HFFc6 (cell line): Measurements from ENCODE around the gene KLF7. TPM values are rescaled to one million over a fixed set of nuclear protein-coding genes. Genes with fewer than 3 reads are reported as not detected.

Source experiments
- DNase-seq: peaks from one replicate; pipeline ENCODE4 v3.0.0-alpha.2; 2018
- H3K27ac Mint-ChIP-seq: 2 replicates; pipeline ENCODE4 v1.8.0; 2020; ENCODE audit warnings: mild to moderate bottlenecking, mixed read lengths
- H3K27me3 Mint-ChIP-seq: 2 replicates; pipeline ENCODE4 v1.8.0; 2021; ENCODE audit warnings: mild to moderate bottlenecking, moderate library complexity, mixed read lengths; ENCODE audit not compliant: insufficient read depth
- H3K36me3 Mint-ChIP-seq: 2 replicates; pipeline ENCODE4 v1.8.0; 2021; ENCODE audit warnings: low read depth, mixed read lengths
- H3K4me1 Mint-ChIP-seq: 2 replicates; pipeline ENCODE4 v1.8.0; 2020; ENCODE audit warnings: low read depth, mixed read lengths
- H3K4me3 Mint-ChIP-seq: 2 replicates; pipeline ENCODE4 v1.8.0; 2020; ENCODE audit warnings: mild to moderate bottlenecking, moderate library complexity, mixed read lengths
- H3K9me3 Mint-ChIP-seq: 2 replicates; pipeline ENCODE4 v1.8.0; 2020; ENCODE audit warnings: mild to moderate bottlenecking, mixed read lengths
- CTCF ChIP-seq: fragments of 200-600 bp; sonication (generic); IDR thresholded peaks from 2 replicates; pipeline ENCODE4 v1.5.0; 2021; ENCODE audit warnings: antibody characterized with exemption, mild to moderate bottlenecking
- total RNA-seq, 6 experiments: library from RNA; stranded (reverse); fragmentation: NEBNext Ultra II Directional; extraction: Animal tissue kit (Norgen Biotek cat#: 25700); gene quantifications; 2 replicates in 1 of 6; 3 replicates in 5 of 6; pipeline ENCODE4 v1.2.3, GENCODE V29; 2021

Gene KLF7
- total RNA-seq, 6 experiments from 2014 or later = 29.4 to 45.0 (median 34.0) TPM

GRCh38 chr2:207182911-207183310 lies 17.2 kb upstream of the KLF7 start:
- peak overlapping the region; percentile 76 for H3K27ac Mint-ChIP-seq
- no peak for TF ChIP-seq CTCF
- peaks cover 8% of the 10 kb centered on the region for H3K36me3 Mint-ChIP-seq
- H3K4me1 Mint-ChIP-seq = peaks cover 60% of the 10 kb centered on the region
- no peaks in the 10 kb centered on the region; the same call in 1 of the 2 replicates for H3K27me3 Mint-ChIP-seq
- H3K9me3 Mint-ChIP-seq = no peaks in the 10 kb centered on the region
- DNase-seq = peak; percentile 75
- H3K4me3 Mint-ChIP-seq = peak overlapping the region; percentile 24; the same call in 1 of the 2 replicates

- Mint-ChIP-seq H3K4me1 (peaks cover 57% of the 10 kb centered on the region), H3K27ac (peak overlapping the region; percentile 8), H3K36me3 (peaks cover 2% of the 10 kb centered on the region), H3K4me3 (no peak overlapping the region), H3K9me3 (no peaks in the 10 kb centered on the region), H3K27me3 (no peaks in the 10 kb centered on the region)
- DNase-seq = no peak
- TF ChIP-seq CTCF = no peak
These were observed 16.0 kb upstream of the KLF7 start for GRCh38 chr2:207181526-207182274.

- H3K27me3 Mint-ChIP-seq = no peaks in the 10 kb centered on the region
- peak; percentile 17 for DNase-seq
- H3K4me1 Mint-ChIP-seq = peaks cover 57% of the 10 kb centered on the region
These were observed 15.0 kb upstream of the KLF7 start for GRCh38 chr2:207180741-207181140.

GRCh38 chr2:207176247-207176646 lies 10.5 kb upstream of the KLF7 start:
- DNase-seq = no peak
- Mint-ChIP-seq H3K27ac (no peak overlapping the region), H3K4me1 (peaks cover 32% of the 10 kb centered on the region), H3K27me3 (no peaks in the 10 kb centered on the region), H3K9me3 (no peaks in the 10 kb centered on the region), H3K36me3 (no peaks in the 10 kb centered on the region), H3K4me3 (no peak overlapping the region)
- no peak for TF ChIP-seq CTCF

More at GRCh38 chr2:207180741-207181140, 15.0 kb upstream of the KLF7 start:
- Mint-ChIP-seq H3K36me3 (no peaks in the 10 kb centered on the region), H3K4me3 (no peak overlapping the region; the same call in 1 of the 2 replicates), H3K9me3 (no peaks in the 10 kb centered on the region), H3K27ac (peak overlapping the region; percentile 78)
- TF ChIP-seq CTCF = no peak

GRCh38 chr2:207173641-207174040 lies 7.9 kb upstream of the KLF7 start:
- Mint-ChIP-seq H3K36me3 (no peaks in the 10 kb centered on the region), H3K27ac (no peak overlapping the region), H3K27me3 (peaks cover 2% of the 10 kb centered on the region; the same call in 1 of the 2 replicates), H3K9me3 (no peaks in the 10 kb centered on the region), H3K4me3 (no peak overlapping the region), H3K4me1 (peaks cover 16% of the 10 kb centered on the region)
- TF ChIP-seq CTCF = no peak
- no peak for DNase-seq
